H1 (cell line): ENCODE results near the gene FHAD1. TPM values are rescaled to one million over a fixed set of nuclear protein-coding genes. Genes with fewer than 3 reads are reported as not detected.

Experiments
- CTCF ChIA-PET: fragments of 300-600 bp; sonication (Branson Sonifier 250); formaldehyde crosslinking; loops from one replicate; lab custom pipeline; 2021; ENCODE audit not compliant: partially characterized antibody; lab: Charles Lee
- POLR2A ChIA-PET: fragments of 300-600 bp; sonication (Branson Sonifier 250); formaldehyde crosslinking; loops from one replicate; lab custom pipeline; 2021; ENCODE audit warnings: inconsistent platforms; ENCODE audit not compliant: partially characterized antibody; lab: Charles Lee
- DNase-seq, 2 experiments: peaks; one replicate each; pipeline versions ENCODE4 v3.0.0 to v3.0.0-alpha.2; 2010 to 2022; ENCODE audit warnings: low spot score in 2 of 2, low read depth in 1 of 2, mixed read lengths in 1 of 2
- FAIRE-seq: peaks from 2 replicates; lab custom pipeline; 2011; peaks lifted over from hg19 to GRCh38; lab: Jason Lieb, UNC
- H2AFZ ChIP-seq: 2 replicates; pipeline ENCODE4 v1.8.1; 2012; ENCODE audit warnings: low read length, inconsistent platforms
- H2AK5ac ChIP-seq: 2 replicates; pipeline ENCODE4 v1.6.1; 2013; ENCODE audit warnings: low read depth, low read length
- H2BK120ac ChIP-seq: replicated peaks from 2 replicates; pipeline ENCODE3; 2013; ENCODE audit warnings: low read depth, low read length, inconsistent platforms
- H2BK12ac ChIP-seq: 2 replicates; pipeline ENCODE4 v1.6.1; 2013; ENCODE audit warnings: low read depth, low read length
- H2BK15ac ChIP-seq: 2 replicates; pipeline ENCODE4 v1.6.1; 2013; ENCODE audit warnings: low read length
- H2BK20ac ChIP-seq: 2 replicates; pipeline ENCODE4 v1.6.1; 2013; ENCODE audit warnings: low read length
- H2BK5ac ChIP-seq: 2 replicates; pipeline ENCODE4 v1.6.1; 2013; ENCODE audit warnings: low read depth, low read length
- H3K14ac ChIP-seq: 2 replicates; pipeline ENCODE4 v1.6.1; 2013; ENCODE audit warnings: inconsistent platforms; ENCODE audit not compliant: insufficient read length
- H3K18ac ChIP-seq: 2 replicates; pipeline ENCODE4 v1.6.1; 2013; ENCODE audit warnings: low read length; ENCODE audit errors: extremely low read depth
- H3K23ac ChIP-seq: 2 replicates; pipeline ENCODE4 v1.6.1; 2013; ENCODE audit warnings: inconsistent platforms; ENCODE audit not compliant: insufficient read length
- H3K23me2 ChIP-seq: 2 replicates; pipeline ENCODE4 v1.6.1; 2013; ENCODE audit warnings: low read depth, low read length
- H3K27ac ChIP-seq: 2 replicates; pipeline ENCODE4 v1.6.1; 2011; ENCODE audit warnings: low read depth, low read length, inconsistent platforms
- H3K27me3 ChIP-seq, 4 experiments: replicated peaks in 1 of 4; 1 replicate in 1 of 4; 2 replicates in 3 of 4; pipeline versions ENCODE4 v1.6.1 to v1.8.1; 2011 to 2013; ENCODE audit warnings: low read length in 3 of 4, mild to moderate bottlenecking in 3 of 4, inconsistent platforms in 2 of 4, mixed read lengths in 2 of 4, moderate library complexity in 1 of 4; ENCODE audit not compliant: control insufficient read depth in 3 of 4, insufficient read depth in 3 of 4; ENCODE audit errors: extremely low read depth in 1 of 4
- H3K36me3 ChIP-seq, 4 experiments: 2 replicates each; pipeline versions ENCODE4 v1.6.1 to v1.8.1; 2011 to 2013; ENCODE audit warnings: mild to moderate bottlenecking in 4 of 4, low read length in 3 of 4, moderate library complexity in 2 of 4, control low read depth in 1 of 4, inconsistent platforms in 1 of 4; ENCODE audit not compliant: insufficient read depth in 4 of 4, control insufficient read depth in 2 of 4
- H3K4ac ChIP-seq: replicated peaks from 2 replicates; pipeline ENCODE3; 2013; ENCODE audit warnings: low read length, low read depth, mixed read lengths, inconsistent platforms; ENCODE audit not compliant: insufficient read length
- H3K4me1 ChIP-seq, 4 experiments: replicated peaks in 1 of 4; 1 replicate in 1 of 4; 2 replicates in 3 of 4; pipeline versions ENCODE4 v1.6.1 to v1.8.1; 2011 to 2013; ENCODE audit warnings: low read length in 3 of 4, inconsistent platforms in 2 of 4, mixed read lengths in 1 of 4; ENCODE audit not compliant: insufficient read depth in 4 of 4, control insufficient read depth in 3 of 4
- H3K4me2 ChIP-seq, 2 experiments: 2 replicates each; pipeline versions ENCODE4 v1.6.1 to v1.8.1; 2011 to 2013; ENCODE audit warnings: low read depth in 2 of 2, low read length in 2 of 2, control low read depth in 1 of 2, inconsistent platforms in 1 of 2, mild to moderate bottlenecking in 1 of 2; ENCODE audit not compliant: insufficient read depth in 1 of 2
- H3K4me3 ChIP-seq, 4 experiments: fragments of 200-600, 300-600 bp in 1 of 4; sonication (generic), shearing (Covaris generic), sonication (Bioruptor Twin) in 1 of 4; 2 replicates each; pipeline versions ENCODE4 v1.5.1 to v1.8.1; 2011 to 2016; ENCODE audit warnings: low read length in 4 of 4, low read depth in 3 of 4, control low read depth in 2 of 4, inconsistent platforms in 2 of 4, mild to moderate bottlenecking in 2 of 4, mixed read lengths in 1 of 4, moderate library complexity in 1 of 4; ENCODE audit not compliant: insufficient read depth in 2 of 4; ENCODE audit errors: extremely low read depth in 1 of 4
- H3K56ac ChIP-seq: replicated peaks from 2 replicates; pipeline ENCODE3; 2013; ENCODE audit warnings: low read depth, mild to moderate bottlenecking, mixed read lengths, low read length, inconsistent platforms; ENCODE audit not compliant: insufficient read length
- H3K79me1 ChIP-seq: 2 replicates; pipeline ENCODE4 v1.6.1; 2013; ENCODE audit warnings: low read depth, low read length, control low read depth
- H3K79me2 ChIP-seq, 2 experiments: 2 replicates each; pipeline versions ENCODE4 v1.6.1 to v1.8.1; 2012 to 2013; ENCODE audit warnings: low read length in 2 of 2, mild to moderate bottlenecking in 2 of 2, inconsistent platforms in 1 of 2; ENCODE audit not compliant: insufficient read depth in 2 of 2, control insufficient read depth in 1 of 2
- H3K9ac ChIP-seq, 4 experiments: replicated peaks in 1 of 4; 1 replicate in 1 of 4; 2 replicates in 3 of 4; pipeline versions ENCODE4 v1.6.1 to v1.8.1; 2011 to 2013; ENCODE audit warnings: low read depth in 3 of 4, low read length in 3 of 4, control low read depth in 2 of 4, mild to moderate bottlenecking in 2 of 4, moderate library complexity in 2 of 4, inconsistent platforms in 1 of 4; ENCODE audit errors: extremely low read depth in 1 of 4
- H3K9me3 ChIP-seq, 2 experiments: 2 replicates each; pipeline versions ENCODE4 v1.6.1 to v1.8.1; 2012 to 2013; ENCODE audit warnings: mild to moderate bottlenecking in 2 of 2, moderate library complexity in 2 of 2, control low read depth in 1 of 2, inconsistent platforms in 1 of 2, low read depth in 1 of 2, low read length in 1 of 2, mixed read lengths in 1 of 2; ENCODE audit not compliant: insufficient read depth in 2 of 2
- H4K20me1 ChIP-seq, 2 experiments: replicated peaks in 1 of 2; 2 replicates each; pipeline versions ENCODE3 to v1.8.1; 2011 to 2013; ENCODE audit warnings: inconsistent platforms in 2 of 2, low read length in 2 of 2, mild to moderate bottlenecking in 1 of 2; ENCODE audit not compliant: insufficient read depth in 2 of 2, control insufficient read depth in 1 of 2
- H4K5ac ChIP-seq: 2 replicates; pipeline ENCODE4 v1.6.1; 2013; ENCODE audit warnings: low read length, low read depth, mixed read lengths, inconsistent platforms; ENCODE audit not compliant: insufficient read length
- H4K8ac ChIP-seq: 2 replicates; pipeline ENCODE4 v1.8.0; 2013; ENCODE audit warnings: mild to moderate bottlenecking, moderate library complexity, low read length, inconsistent platforms; ENCODE audit not compliant: insufficient read depth; ENCODE audit errors: extremely low read depth
- H4K91ac ChIP-seq: replicated peaks from 2 replicates; pipeline ENCODE3; 2013; ENCODE audit warnings: low read length, mixed read lengths, inconsistent platforms; ENCODE audit not compliant: insufficient read length
- CTBP2 ChIP-seq: IDR thresholded peaks from 2 replicates; pipeline ENCODE4 v1.7.0; 2011; ENCODE audit warnings: borderline replicate concordance, mild to moderate bottlenecking, moderate library complexity, mixed read lengths, low read length; ENCODE audit not compliant: insufficient read depth, insufficient read length
- E2F6 ChIP-seq: IDR thresholded peaks from 2 replicates; pipeline ENCODE4 v1.6.1; 2012; ENCODE audit warnings: inconsistent platforms
- SIX5 ChIP-seq: IDR thresholded peaks from 2 replicates; pipeline ENCODE4 v1.6.1; 2011; ENCODE audit warnings: mild to moderate bottlenecking, low read depth, low read length
- WGBS, 2 experiments: shearing (Covaris generic) in 1 of 2; methylation state at CpG; one replicate each; pipeline versions ENCODE4 v1.1.6 to v1.1.7; 2013 to 2015; ENCODE audit warnings: low lambda C conversion rate in 2 of 2, mixed read lengths in 2 of 2, inconsistent platforms in 1 of 2, low coverage in 1 of 2, missing lambda C conversion rate in 1 of 2; ENCODE audit not compliant: insufficient replicate concordance in 2 of 2, insufficient coverage in 1 of 2, insufficient read length in 1 of 2; ENCODE audit errors: extremely low coverage in 1 of 2, missing lambda C conversion rate in 1 of 2; 5-methylcytosine and 5-hydroxymethylcytosine counted together
- polyA plus RNA-seq, 7 experiments: library from polyadenylated mRNA; depleted of rRNA in 3 of 7; stranded (reverse) in 5 of 7; unstranded in 2 of 7; fragments of >200 nt in 5 of 7; fragments of 200-250 nt in 2 of 7; gene quantifications; 1 replicate in 5 of 7; 2 replicates in 1 of 7; 4 replicates in 1 of 7; pipeline versions ENCODE4 v1.2.1 to v1.2.3, GENCODE V29; 2011 to 2013; ENCODE audit warnings: missing spikeins in 2 of 7, mixed read lengths in 2 of 7
- total RNA-seq: library from RNA; stranded (reverse); fragmentation: NEBNext Ultra II Directional; extraction: Animal tissue kit (Norgen Biotek cat#: 25700); gene quantifications from 2 replicates; pipeline ENCODE4 v1.2.1, GENCODE V29; 2021
- TF ChIP-seq, protein P1 (sequence below), 3 experiments: IDR thresholded peaks; 1 replicate in 2 of 3; 2 replicates in 1 of 3; pipeline versions ENCODE4 v1.5.1 to v1.6.1; 2011; ENCODE audit warnings: low read length in 3 of 3, mild to moderate bottlenecking in 3 of 3, inconsistent platforms in 2 of 3, low read depth in 1 of 3, moderate library complexity in 1 of 3; ENCODE audit not compliant: insufficient read depth in 1 of 3; ENCODE audit errors: control extremely low read depth in 1 of 3

Gene FHAD1
- total and polyA plus RNA-seq, 2 of the 8 experiments (the other 6 are each of a cell fraction or from before 2014, with no cell fraction given), result 0.39 to 0.69 TPM

DNA sequence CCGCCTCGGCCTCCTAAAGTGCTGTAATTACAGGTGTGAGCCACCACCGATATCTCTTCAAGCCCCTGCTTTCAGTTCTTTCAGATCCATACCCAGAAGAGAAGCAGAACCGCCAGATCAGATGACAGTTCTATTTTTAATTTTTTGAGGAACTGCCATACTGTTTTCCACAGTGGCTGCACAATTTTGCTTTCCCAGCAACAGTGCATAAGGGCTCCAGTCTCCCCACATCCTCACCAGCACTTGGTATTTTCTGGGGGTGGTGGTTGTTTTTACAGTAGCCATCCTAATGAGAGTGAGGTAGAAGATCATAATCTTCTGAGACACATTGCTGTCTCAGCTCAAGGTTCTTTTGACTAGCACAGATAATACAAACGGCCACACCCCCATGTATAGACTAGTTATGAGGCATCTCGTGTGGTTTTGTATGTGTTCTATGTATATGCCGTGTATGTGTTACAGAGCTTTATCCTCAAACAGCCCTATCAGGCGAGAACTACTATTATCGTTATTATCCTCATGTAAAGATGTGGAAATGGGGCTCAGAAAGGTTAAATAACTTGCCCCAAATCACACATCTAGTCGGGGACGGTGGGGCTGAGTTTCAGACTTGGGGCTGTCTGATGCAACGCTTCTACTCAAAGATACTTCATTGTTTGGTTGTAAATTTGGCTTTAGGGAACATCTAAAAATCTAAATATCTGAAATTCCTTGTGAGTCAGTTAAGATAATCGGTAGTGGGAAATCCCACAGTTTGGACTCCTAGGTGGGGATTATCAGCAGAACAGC, 12.0 kb downstream of the FHAD1 start:
- Histone ChIP-seq H4K91ac (no peak overlapping the region), H4K8ac (no peak overlapping the region), H3K4ac (no peak overlapping the region), H3K4me3 (no peak overlapping the region), H3K79me1 (no peaks in the 10 kb centered on the region), H4K20me1 (no peaks in the 10 kb centered on the region), H3K23me2 (no peaks in the 10 kb centered on the region), H3K4me1 (peaks cover 0 to 4% (median 2%) of the 10 kb centered on the region in 4 experiments; a peak in 3 of 7 replicates), H3K23ac (no peak overlapping the region), H3K27ac (no peak overlapping the region), H2BK120ac (no peak overlapping the region), H3K4me2 (no peak overlapping the region), H4K5ac (no peak overlapping the region), H3K9me3 (no peaks in the 10 kb centered on the region), H3K27me3 (no peaks in the 10 kb centered on the region), H3K9ac (no peak overlapping the region), H2BK20ac (no peak overlapping the region), H2AK5ac (no peak overlapping the region), H2BK15ac (no peak overlapping the region), H3K36me3 (no peaks in the 10 kb centered on the region), H2BK5ac (no peak overlapping the region), H3K14ac (no peak overlapping the region), H2BK12ac (no peak overlapping the region), H3K56ac (no peak overlapping the region), H3K79me2 (no peaks in the 10 kb centered on the region), H3K18ac (no peak overlapping the region), H2AFZ (no peak overlapping the region)
- POLR2A ChIA-PET, result no interaction called here
- WGBS, 2 experiments, result 89% methylated on average over 13 of the region's 13 CpGs; no CpG with 5 or more reads in 1 of the 2 experiments
- CTCF ChIA-PET, result interaction anchor here (1.1 to 4.7 kb wide), 2 partner anchors 13 to 102 kb away, joined by 3 to 45 read pairs; no protein-coding TSS in a partner anchor
- FAIRE-seq (no peak), DNase-seq (peak in 1 of 2 experiments; percentile 20)
- no peak for TF ChIP-seq CTBP2
- TF ChIP-seq SIX5, result no peak
- no peak for TF ChIP-seq E2F6
- TF ChIP-seq, protein P1, sequence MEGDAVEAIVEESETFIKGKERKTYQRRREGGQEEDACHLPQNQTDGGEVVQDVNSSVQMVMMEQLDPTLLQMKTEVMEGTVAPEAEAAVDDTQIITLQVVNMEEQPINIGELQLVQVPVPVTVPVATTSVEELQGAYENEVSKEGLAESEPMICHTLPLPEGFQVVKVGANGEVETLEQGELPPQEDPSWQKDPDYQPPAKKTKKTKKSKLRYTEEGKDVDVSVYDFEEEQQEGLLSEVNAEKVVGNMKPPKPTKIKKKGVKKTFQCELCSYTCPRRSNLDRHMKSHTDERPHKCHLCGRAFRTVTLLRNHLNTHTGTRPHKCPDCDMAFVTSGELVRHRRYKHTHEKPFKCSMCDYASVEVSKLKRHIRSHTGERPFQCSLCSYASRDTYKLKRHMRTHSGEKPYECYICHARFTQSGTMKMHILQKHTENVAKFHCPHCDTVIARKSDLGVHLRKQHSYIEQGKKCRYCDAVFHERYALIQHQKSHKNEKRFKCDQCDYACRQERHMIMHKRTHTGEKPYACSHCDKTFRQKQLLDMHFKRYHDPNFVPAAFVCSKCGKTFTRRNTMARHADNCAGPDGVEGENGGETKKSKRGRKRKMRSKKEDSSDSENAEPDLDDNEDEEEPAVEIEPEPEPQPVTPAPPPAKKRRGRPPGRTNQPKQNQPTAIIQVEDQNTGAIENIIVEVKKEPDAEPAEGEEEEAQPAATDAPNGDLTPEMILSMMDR (IDR thresholded peaks at IDR 0.05; ENCODE audit: control extremely low read depth in 1 of 3, insufficient read depth in 1 of 3, low read depth in 1 of 3, low read length in 3 of 3), result 0 out of 4 replicates have a peak, but pooled peaks of 1 of the 3 experiments have one; percentile 3
